Fibroblast of lung (primary cell): ENCODE data around the gene ECI1. TPM values are rescaled to one million over a fixed set of nuclear protein-coding genes. Genes with fewer than 3 reads are reported as not detected.
A peak's percentile ranks its signal among the peaks of the same experiment; 100 is the strongest.

Experiments
- DNase-seq, 2 donors: peaks; one replicate each; pipeline versions ENCODE4 v3.0.0 to v3.0.0-alpha.2; 2010; ENCODE audit warnings: low read depth in 2 of 2
- H2AFZ ChIP-seq: 2 replicates; pipeline ENCODE4 v1.5.1; 2012; ENCODE audit warnings: low read length, control low read depth, inconsistent platforms
- H3K27ac ChIP-seq: 2 replicates; pipeline ENCODE4 v1.5.1; 2011; ENCODE audit warnings: low read length, control low read depth; ENCODE audit not compliant: insufficient read depth
- H3K27me3 ChIP-seq: 2 replicates; pipeline ENCODE4 v1.5.1; 2011; ENCODE audit warnings: mild to moderate bottlenecking, low read length; ENCODE audit not compliant: control insufficient read depth, insufficient read depth
- H3K36me3 ChIP-seq: 2 replicates; pipeline ENCODE4 v1.5.1; 2011; ENCODE audit warnings: low read length; ENCODE audit not compliant: control insufficient read depth, insufficient read depth
- H3K4me1 ChIP-seq: 2 replicates; pipeline ENCODE4 v1.5.1; 2011; ENCODE audit warnings: low read length; ENCODE audit not compliant: control insufficient read depth, insufficient read depth; ENCODE audit errors: extremely low read depth
- H3K4me2 ChIP-seq: 2 replicates; pipeline ENCODE4 v1.5.1; 2011; ENCODE audit warnings: low read length, control low read depth; ENCODE audit not compliant: insufficient read depth; ENCODE audit errors: extremely low read depth
- H3K4me3 ChIP-seq, 4 experiments: fragments of 200-600 bp in 1 of 4; sonication (generic) in 1 of 4; replicated peaks in 1 of 4; 2 replicates each; pipeline ENCODE4 v1.5.1; 2011 to 2016; ENCODE audit warnings: low read length in 4 of 4, low read depth in 3 of 4, mild to moderate bottlenecking in 3 of 4, control low read depth in 2 of 4, inconsistent platforms in 1 of 4, mixed read lengths in 1 of 4; ENCODE audit not compliant: insufficient read depth in 1 of 4; ENCODE audit errors: control extremely low read depth in 1 of 4
- H3K79me2 ChIP-seq: 2 replicates; pipeline ENCODE4 v1.5.1; 2012; ENCODE audit warnings: mild to moderate bottlenecking, low read length, inconsistent platforms; ENCODE audit not compliant: control insufficient read depth, insufficient read depth
- H3K9ac ChIP-seq: 2 replicates; pipeline ENCODE4 v1.5.1; 2011; ENCODE audit warnings: mild to moderate bottlenecking, low read length, control low read depth; ENCODE audit not compliant: insufficient read depth
- H3K9me3 ChIP-seq: 2 replicates; pipeline ENCODE4 v1.5.1; 2012; ENCODE audit warnings: low read depth, low read length; ENCODE audit not compliant: control insufficient read depth, insufficient read depth
- H4K20me1 ChIP-seq: 2 replicates; pipeline ENCODE4 v1.5.1; 2011; ENCODE audit warnings: low read length; ENCODE audit not compliant: control insufficient read depth, insufficient read depth; ENCODE audit errors: extremely low read depth
- CTCF ChIP-seq, 2 donors: IDR thresholded peaks in 1 of 2; conservative IDR thresholded peaks in 1 of 2; 1 replicate in 1 of 2; 2 replicates in 1 of 2; pipeline ENCODE4 v1.5.1; 2011 to 2012; ENCODE audit warnings: low read length in 2 of 2, control low read depth in 1 of 2, inconsistent platforms in 1 of 2, low read depth in 1 of 2, mild to moderate bottlenecking in 1 of 2
- EZH2 ChIP-seq: IDR thresholded peaks from 2 replicates; pipeline ENCODE4 v1.5.1; 2012; ENCODE audit warnings: low read length, control low read depth, mild to moderate bottlenecking; ENCODE audit errors: missing control alignments
- polyA plus RNA-seq, 2 donors: library from polyadenylated mRNA; depleted of rRNA in 1 of 2; stranded (reverse) in 1 of 2; unstranded in 1 of 2; fragments of >200 nt; gene quantifications; 2 replicates each; pipeline ENCODE4 v1.2.1, GENCODE V29; 2011 to 2012; ENCODE audit warnings: missing spikeins in 1 of 2
- total RNA-seq: library from RNA; depleted of rRNA; stranded (reverse); fragments of >200 nt; gene quantifications from 2 replicates; pipeline ENCODE4 v1.2.1, GENCODE V29; 2014

ECI1 gene
- total and polyA plus RNA-seq, 2 donors (not counting 1 experiment from before 2014, with no cell fraction given), result 18.8 to 35.8 TPM

- no peak within 1 kb of the TSS for H3K9ac ChIP-seq
- peaks cover 9% of the 10 kb centered on the region for H3K4me1 ChIP-seq
- no peak for TF ChIP-seq CTCF (conservative IDR thresholded peaks at IDR 0.05 in 1 of 2, IDR thresholded peaks at IDR 0.05 in 1 of 2; ENCODE audit: low read depth in 1 of 2, low read length in 2 of 2)
- no peak for TF ChIP-seq EZH2
- H3K79me2 ChIP-seq, result peaks cover 25% of the 10 kb centered on the region
- peaks cover 27% of the 10 kb centered on the region for H3K36me3 ChIP-seq
- no peak within 1 kb of the TSS for H3K4me2 ChIP-seq
- no peak within 1 kb of the TSS for H3K4me3 ChIP-seq
- no peak within 1 kb of the TSS for H2AFZ ChIP-seq
- peak; percentile 20 for DNase-seq
- H4K20me1 ChIP-seq, result no peaks in the 10 kb centered on the region
- no peaks in the 10 kb centered on the region for H3K9me3 ChIP-seq
- H3K27me3 ChIP-seq, result no peaks in the 10 kb centered on the region
- no peak within 1 kb of the TSS for H3K27ac ChIP-seq
Measured at GRCh38 chr16:2210386-2211365, 40.7 kb downstream of the ECI1 start, which contains the start of gene BRICD5. Gene BRICD5, minus strand, starts transcription at chr16:2210863. Its CDS starts 30 bp downstream, at chr16:2210833.

- Histone ChIP-seq H3K9ac (no peak overlapping the region), H3K79me2 (peaks cover 25% of the 10 kb centered on the region)
Measured at GRCh38 chr16:2210009-2210332, 41.4 kb downstream of the ECI1 start.

More at GRCh38 chr16:2210009-2210332, 41.4 kb downstream of the ECI1 start:
- TF ChIP-seq EZH2 (no peak), CTCF (conservative IDR thresholded peaks at IDR 0.05 in 1 of 2, IDR thresholded peaks at IDR 0.05 in 1 of 2; ENCODE audit: low read depth in 1 of 2, low read length in 2 of 2) (no peak)
- peaks cover 27% of the 10 kb centered on the region for H3K36me3 ChIP-seq
- DNase-seq, result no peak
- no peak overlapping the region for H3K27ac ChIP-seq
- no peaks in the 10 kb centered on the region for H3K27me3 ChIP-seq
- peaks cover 9% of the 10 kb centered on the region for H3K4me1 ChIP-seq
- no peak overlapping the region for H3K4me2 ChIP-seq
- no peak overlapping the region for H2AFZ ChIP-seq
- no peaks in the 10 kb centered on the region for H3K9me3 ChIP-seq
- H3K4me3 ChIP-seq, result no peak overlapping the region
- no peaks in the 10 kb centered on the region for H4K20me1 ChIP-seq
